HCT116 (cell line): Measurements from ENCODE around the gene RERG. TPM values are rescaled to one million over a fixed set of nuclear protein-coding genes. Genes with fewer than 3 reads are reported as not detected.

Source experiments
- ATAC-seq: fragments of 200-7000 bp; cut with Tn5 transposase; 2 replicates; pipeline ENCODE4 v1.9.1; 2020; ENCODE audit warnings: mild to moderate bottlenecking, moderate library complexity
- BruUV-seq: library from RNA; stranded (reverse); fragments of 400-500 nt; replicated peaks from 2 replicates; lab custom pipeline; 2021; lab: Mats Ljungman, UMichigan
- CTCF ChIA-PET: fragments of 300-600 bp; sonication (Branson Sonifier 250); formaldehyde crosslinking; loops from one replicate; lab custom pipeline; 2021; ENCODE audit warnings: antibody characterized with exemption; lab: Charles Lee
- POLR2A ChIA-PET: fragments of 300-600, 350-600 bp; sonication (Branson Sonifier 250); formaldehyde crosslinking; loops from one replicate; lab custom pipeline; 2021; ENCODE audit warnings: antibody characterized with exemption; lab: Charles Lee
- RAD21 ChIA-PET, 2 experiments: fragments of 300-600 bp; sonication (Branson Sonifier 250); formaldehyde crosslinking; loops; one replicate each; lab custom pipeline; 2023; ENCODE audit warnings: low total read pairs in 2 of 2; ENCODE audit not compliant: uncharacterized antibody in 2 of 2, unreplicated experiment in 2 of 2, low non-redundant PET in 1 of 2; lab: Charles Lee
- DNase-seq: peaks from one replicate; pipeline ENCODE4 v3.0.0-alpha.2; 2010; ENCODE audit warnings: low read depth, low spot score
- H2AFZ ChIP-seq: fragments of 200-600 bp; shearing (Covaris generic), sonication (generic); 2 replicates; pipeline ENCODE4 v1.6.1; 2017; ENCODE audit warnings: low read depth, mixed run types, mixed read lengths, antibody characterized with exemption, low read length; ENCODE audit not compliant: poor library complexity, severe bottlenecking
- H3K27ac ChIP-seq: 2 replicates; pipeline ENCODE4 v1.5.1; 2012; ENCODE audit warnings: low read depth, low read length
- H3K27me3 ChIP-seq: fragments of 200-600 bp; sonication (generic); 2 replicates; pipeline ENCODE4 v1.6.1; 2016; ENCODE audit warnings: mixed run types, low read length, mixed read lengths; ENCODE audit not compliant: insufficient read depth
- H3K36me3 ChIP-seq, 2 experiments: fragments of 200-500 bp in 1 of 2; fragments of 200-600 bp in 1 of 2; sonication (Bioruptor generic) in 1 of 2; sonication (generic) in 1 of 2; 2 replicates each; pipeline versions ENCODE4 v1.5.1 to v1.6.1; 2014 to 2016; ENCODE audit warnings: low read length in 2 of 2, inconsistent platforms in 1 of 2, mixed read lengths in 1 of 2, mixed run types in 1 of 2; ENCODE audit not compliant: insufficient read depth in 2 of 2, control insufficient read depth in 1 of 2
- H3K4me1 ChIP-seq, 2 experiments: fragments of 200-600 bp in 1 of 2; sonication (generic) in 1 of 2; 2 replicates each; pipeline versions ENCODE4 v1.5.1 to v1.6.1; 2012 to 2017; ENCODE audit warnings: low read length in 2 of 2, inconsistent platforms in 1 of 2, mild to moderate bottlenecking in 1 of 2, mixed read lengths in 1 of 2, mixed run types in 1 of 2, moderate library complexity in 1 of 2; ENCODE audit not compliant: insufficient read depth in 2 of 2, control insufficient read depth in 1 of 2
- H3K4me2 ChIP-seq: fragments of 200-600 bp; sonication (generic); 2 replicates; pipeline ENCODE4 v1.6.1; 2017; ENCODE audit warnings: mixed run types, low read length, mixed read lengths
- H3K4me3 ChIP-seq, 2 experiments: fragments of 200-600 bp in 1 of 2; sonication (generic) in 1 of 2; replicated peaks in 1 of 2; 2 replicates each; pipeline ENCODE4 v1.5.1; 2011 to 2016; ENCODE audit warnings: low read length in 2 of 2, control low read depth in 1 of 2, low read depth in 1 of 2, mild to moderate bottlenecking in 1 of 2, mixed read lengths in 1 of 2, mixed run types in 1 of 2
- H3K79me2 ChIP-seq: fragments of 200-600 bp; sonication (generic); 2 replicates; pipeline ENCODE4 v1.6.1; 2017; ENCODE audit warnings: mild to moderate bottlenecking, mixed run types, low read length, moderate library complexity, mixed read lengths; ENCODE audit not compliant: insufficient read depth
- H3K9ac ChIP-seq: fragments of 200-600 bp; sonication (generic); 2 replicates; pipeline ENCODE4 v1.6.1; 2016; ENCODE audit warnings: low read length, mixed read lengths
- H3K9me2 ChIP-seq: fragments of 200-600 bp; sonication (generic), shearing (Covaris generic); 2 replicates; pipeline ENCODE4 v1.6.1; 2017; ENCODE audit warnings: mixed run types, mild to moderate bottlenecking, moderate library complexity; ENCODE audit not compliant: insufficient read depth
- H3K9me3 ChIP-seq, 2 experiments: fragments of 200-500 bp in 1 of 2; fragments of 200-600 bp in 1 of 2; sonication (Bioruptor generic) in 1 of 2; sonication (generic) in 1 of 2; 2 replicates each; pipeline ENCODE4 v1.6.1; 2014 to 2017; ENCODE audit warnings: low read length in 2 of 2, mixed read lengths in 2 of 2, inconsistent platforms in 1 of 2, low read depth in 1 of 2, mild to moderate bottlenecking in 1 of 2, mixed run types in 1 of 2, moderate library complexity in 1 of 2; ENCODE audit not compliant: control insufficient read depth in 1 of 2, insufficient read depth in 1 of 2
- H4K20me1 ChIP-seq: fragments of 200-600 bp; sonication (generic), shearing (Covaris generic); 2 replicates; pipeline ENCODE4 v1.6.1; 2017; ENCODE audit warnings: mixed run types, mild to moderate bottlenecking, moderate library complexity; ENCODE audit not compliant: insufficient read depth
- CBX3 ChIP-seq: IDR thresholded peaks from 2 replicates; pipeline ENCODE4 v1.6.1; 2012; ENCODE audit warnings: low read depth
- CEBPB ChIP-seq: IDR thresholded peaks from 2 replicates; pipeline ENCODE4 v1.6.1; 2012; ENCODE audit warnings: low read depth
- EGR1 ChIP-seq: IDR thresholded peaks from 2 replicates; pipeline ENCODE4 v1.6.1; 2012; ENCODE audit warnings: low read depth
- ELF1 ChIP-seq: IDR thresholded peaks from 2 replicates; pipeline ENCODE4 v1.6.1; 2012; ENCODE audit warnings: low read depth, borderline replicate concordance
- EZH2 ChIP-seq: fragments of 200-600 bp; sonication (generic); IDR thresholded peaks from 2 replicates; pipeline ENCODE4 v1.6.1; 2017; ENCODE audit warnings: antibody characterized with exemption, mixed run types
- FOSL1 ChIP-seq: IDR thresholded peaks from 2 replicates; pipeline ENCODE4 v1.6.1; 2012; ENCODE audit warnings: low read depth
- JUND ChIP-seq: IDR thresholded peaks from 2 replicates; pipeline ENCODE4 v1.6.1; 2012
- POLR2AphosphoS5 ChIP-seq: IDR thresholded peaks from 2 replicates; pipeline ENCODE4 v1.6.1; 2011; ENCODE audit warnings: mild to moderate bottlenecking, low read depth, low read length, moderate library complexity
- RAD21 ChIP-seq: IDR thresholded peaks from 2 replicates; pipeline ENCODE4 v1.6.1; 2012; ENCODE audit warnings: low read depth, mild to moderate bottlenecking
- SIN3A ChIP-seq: IDR thresholded peaks from 2 replicates; pipeline ENCODE4 v1.6.1; 2012; ENCODE audit warnings: low read depth
- SP1 ChIP-seq: IDR thresholded peaks from 2 replicates; pipeline ENCODE4 v1.6.1; 2012; ENCODE audit warnings: low read depth
- SRF ChIP-seq: IDR thresholded peaks from 2 replicates; pipeline ENCODE4 v1.6.1; 2012; ENCODE audit warnings: low read depth
- TCF7L2 ChIP-seq: IDR thresholded peaks from 2 replicates; pipeline ENCODE4 v1.7.0; 2011; ENCODE audit warnings: borderline replicate concordance, inconsistent platforms; ENCODE audit not compliant: insufficient read depth, insufficient read length; ENCODE audit errors: extremely low read depth
- YY1 ChIP-seq: IDR thresholded peaks from 2 replicates; pipeline ENCODE4 v1.6.1; 2011; ENCODE audit warnings: low read length, low read depth, moderate library complexity, mild to moderate bottlenecking; ENCODE audit not compliant: insufficient replicate concordance; ENCODE audit errors: extremely low read depth
- ZFX ChIP-seq: fragments of 450-650 bp; IDR thresholded peaks from 2 replicates; pipeline ENCODE4 v1.6.1; 2017
- intact Hi-C: fragments of 100-400 bp; cut with micrococcal nuclease; formaldehyde crosslinking; loops from 2 replicates; pipeline ENCODE4 v1.10.0; 2022
- total RNA-seq: library from RNA; stranded (reverse); gene quantifications from one replicate; pipeline ENCODE4 v1.2.1, GENCODE V29; 2021; ENCODE audit not compliant: unreplicated experiment
- TF ChIP-seq, protein P1 (sequence below): IDR thresholded peaks from 2 replicates; pipeline ENCODE4 v1.6.1; 2012; ENCODE audit warnings: low read depth
- TF ChIP-seq, protein P2 (sequence below): IDR thresholded peaks from 2 replicates; pipeline ENCODE4 v1.6.1; 2012
- TF ChIP-seq, protein P3 (sequence below): IDR thresholded peaks from 2 replicates; pipeline ENCODE4 v1.6.1; 2011; ENCODE audit warnings: mild to moderate bottlenecking, low read length, moderate library complexity; ENCODE audit not compliant: insufficient replicate concordance; ENCODE audit errors: extremely low read depth

RERG gene
- total RNA-seq, 1 experiment from 2014 or later = not detected

DNA sequence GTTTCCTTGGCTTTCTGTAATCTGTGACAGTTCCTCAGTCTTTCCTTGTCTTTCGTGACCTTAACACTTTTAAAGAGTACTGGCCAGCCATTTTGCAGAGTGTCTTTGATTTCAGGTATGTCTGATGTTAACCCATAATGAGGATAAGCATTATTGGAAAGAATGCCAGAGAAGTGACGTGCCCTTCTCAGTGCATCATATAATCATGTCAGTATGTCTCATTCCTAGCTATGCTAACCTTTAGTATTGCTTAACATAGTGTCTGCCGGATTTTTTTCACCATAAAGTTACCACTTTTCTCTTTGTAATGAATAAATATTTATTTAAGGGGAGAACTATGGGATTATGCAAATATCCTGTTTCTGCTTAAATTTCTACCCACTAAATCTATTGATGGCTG is 28.5 kb downstream of the RERG start:
- no TSS peak for BruUV-seq
- CTCF ChIA-PET = no interaction called here

DNA sequence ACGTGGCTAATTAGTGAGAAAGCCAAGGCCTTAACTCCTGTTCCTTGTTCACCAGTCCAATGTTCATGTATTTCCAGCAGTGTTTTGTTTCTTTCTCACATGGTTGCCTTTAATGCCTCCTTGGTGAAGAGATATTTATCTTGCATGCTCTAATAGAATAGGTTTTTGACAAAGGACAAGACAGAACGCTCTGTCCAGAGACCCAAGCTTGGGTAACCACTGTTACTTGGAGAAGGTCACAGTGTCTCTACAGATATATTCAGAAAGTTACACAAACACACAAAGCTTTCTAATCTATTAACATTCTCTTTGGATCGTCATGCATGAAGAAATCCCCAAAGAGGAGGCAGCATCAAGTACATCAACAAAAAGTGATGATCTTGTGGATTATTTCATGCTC is 33.1 kb downstream of the RERG start:
- Histone ChIP-seq H4K20me1 (no peaks in the 10 kb centered on the region), H3K9me3 (no peaks in the 10 kb centered on the region), H3K79me2 (no peaks in the 10 kb centered on the region), H3K9ac (no peak overlapping the region), H3K4me3 (no peak overlapping the region), H3K9me2 (no peaks in the 10 kb centered on the region), H3K27me3 (peaks cover 11% of the 10 kb centered on the region; the same call in 1 of the 2 replicates), H3K36me3 (no peaks in the 10 kb centered on the region), H2AFZ (no peak overlapping the region), H3K4me2 (no peak overlapping the region), H3K4me1 (no peaks in the 10 kb centered on the region), H3K27ac (no peak overlapping the region)
- TF ChIP-seq TCF7L2 = no peak
- TF ChIP-seq, protein P1, sequence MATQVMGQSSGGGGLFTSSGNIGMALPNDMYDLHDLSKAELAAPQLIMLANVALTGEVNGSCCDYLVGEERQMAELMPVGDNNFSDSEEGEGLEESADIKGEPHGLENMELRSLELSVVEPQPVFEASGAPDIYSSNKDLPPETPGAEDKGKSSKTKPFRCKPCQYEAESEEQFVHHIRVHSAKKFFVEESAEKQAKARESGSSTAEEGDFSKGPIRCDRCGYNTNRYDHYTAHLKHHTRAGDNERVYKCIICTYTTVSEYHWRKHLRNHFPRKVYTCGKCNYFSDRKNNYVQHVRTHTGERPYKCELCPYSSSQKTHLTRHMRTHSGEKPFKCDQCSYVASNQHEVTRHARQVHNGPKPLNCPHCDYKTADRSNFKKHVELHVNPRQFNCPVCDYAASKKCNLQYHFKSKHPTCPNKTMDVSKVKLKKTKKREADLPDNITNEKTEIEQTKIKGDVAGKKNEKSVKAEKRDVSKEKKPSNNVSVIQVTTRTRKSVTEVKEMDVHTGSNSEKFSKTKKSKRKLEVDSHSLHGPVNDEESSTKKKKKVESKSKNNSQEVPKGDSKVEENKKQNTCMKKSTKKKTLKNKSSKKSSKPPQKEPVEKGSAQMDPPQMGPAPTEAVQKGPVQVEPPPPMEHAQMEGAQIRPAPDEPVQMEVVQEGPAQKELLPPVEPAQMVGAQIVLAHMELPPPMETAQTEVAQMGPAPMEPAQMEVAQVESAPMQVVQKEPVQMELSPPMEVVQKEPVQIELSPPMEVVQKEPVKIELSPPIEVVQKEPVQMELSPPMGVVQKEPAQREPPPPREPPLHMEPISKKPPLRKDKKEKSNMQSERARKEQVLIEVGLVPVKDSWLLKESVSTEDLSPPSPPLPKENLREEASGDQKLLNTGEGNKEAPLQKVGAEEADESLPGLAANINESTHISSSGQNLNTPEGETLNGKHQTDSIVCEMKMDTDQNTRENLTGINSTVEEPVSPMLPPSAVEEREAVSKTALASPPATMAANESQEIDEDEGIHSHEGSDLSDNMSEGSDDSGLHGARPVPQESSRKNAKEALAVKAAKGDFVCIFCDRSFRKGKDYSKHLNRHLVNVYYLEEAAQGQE = no peak
- no peak for TF ChIP-seq RAD21
- TF ChIP-seq, protein P2, sequence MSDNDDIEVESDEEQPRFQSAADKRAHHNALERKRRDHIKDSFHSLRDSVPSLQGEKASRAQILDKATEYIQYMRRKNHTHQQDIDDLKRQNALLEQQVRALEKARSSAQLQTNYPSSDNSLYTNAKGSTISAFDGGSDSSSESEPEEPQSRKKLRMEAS = no peak
- no peak for TF ChIP-seq SIN3A
- no peak for TF ChIP-seq CEBPB
- no peak for TF ChIP-seq SRF
- TF ChIP-seq, protein P3, sequence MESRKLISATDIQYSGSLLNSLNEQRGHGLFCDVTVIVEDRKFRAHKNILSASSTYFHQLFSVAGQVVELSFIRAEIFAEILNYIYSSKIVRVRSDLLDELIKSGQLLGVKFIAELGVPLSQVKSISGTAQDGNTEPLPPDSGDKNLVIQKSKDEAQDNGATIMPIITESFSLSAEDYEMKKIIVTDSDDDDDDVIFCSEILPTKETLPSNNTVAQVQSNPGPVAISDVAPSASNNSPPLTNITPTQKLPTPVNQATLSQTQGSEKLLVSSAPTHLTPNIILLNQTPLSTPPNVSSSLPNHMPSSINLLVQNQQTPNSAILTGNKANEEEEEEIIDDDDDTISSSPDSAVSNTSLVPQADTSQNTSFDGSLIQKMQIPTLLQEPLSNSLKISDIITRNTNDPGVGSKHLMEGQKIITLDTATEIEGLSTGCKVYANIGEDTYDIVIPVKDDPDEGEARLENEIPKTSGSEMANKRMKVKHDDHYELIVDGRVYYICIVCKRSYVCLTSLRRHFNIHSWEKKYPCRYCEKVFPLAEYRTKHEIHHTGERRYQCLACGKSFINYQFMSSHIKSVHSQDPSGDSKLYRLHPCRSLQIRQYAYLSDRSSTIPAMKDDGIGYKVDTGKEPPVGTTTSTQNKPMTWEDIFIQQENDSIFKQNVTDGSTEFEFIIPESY = no peak
- no peak for TF ChIP-seq SP1
- TF ChIP-seq YY1 = no peak
- ChIA-PET POLR2A (interaction anchor here (1.8 kb wide), 1 partner anchor 8 kb away, joined by 4 read pairs; no protein-coding TSS in a partner anchor), RAD21 (no interaction called here), CTCF (no interaction called here)
- intact Hi-C loops = no loop called here
- ATAC-seq = no peak
- DNase-seq = no peak
- BruUV-seq = no TSS peak

More for the DNA sequence above, 28.5 kb downstream of the RERG start:
- intact Hi-C loops = no loop called here
- ATAC-seq = no peak
- Histone ChIP-seq H2AFZ (no peak overlapping the region), H3K4me2 (no peak overlapping the region), H3K27ac (no peak overlapping the region), H3K9me3 (no peaks in the 10 kb centered on the region), H3K79me2 (no peaks in the 10 kb centered on the region), H3K9me2 (no peaks in the 10 kb centered on the region), H4K20me1 (no peaks in the 10 kb centered on the region), H3K4me3 (no peak overlapping the region), H3K4me1 (no peaks in the 10 kb centered on the region), H3K9ac (no peak overlapping the region), H3K27me3 (peaks cover 17% of the 10 kb centered on the region; the same call in 1 of the 2 replicates), H3K36me3 (no peaks in the 10 kb centered on the region)
- RAD21 ChIA-PET = no interaction called here
- DNase-seq = no peak
- TF ChIP-seq CEBPB (no peak), CBX3 (no peak), FOSL1 (no peak), EZH2 (no peak), POLR2AphosphoS5 (no peak), JUND (no peak), ELF1 (no peak), TCF7L2 (no peak), SRF (no peak), EGR1 (no peak), SP1 (no peak), ZFX (no peak)
- TF ChIP-seq, protein P2 = no peak
- POLR2A ChIA-PET = no interaction called here
